ENCODE results near the gene EIF4G1. TPM values are rescaled to one million over a fixed set of nuclear protein-coding genes. Genes with fewer than 3 reads are reported as not detected.

EIF4G1 gene
- total and polyA plus RNA-seq, 2 donors (not counting 3 experiments of a cell fraction or from before 2014, with no cell fraction given) = 355 to 532 TPM

- DNase-seq (ENCODE audit: low read depth, low spot score) = no peak
These were observed 68.8 kb downstream of the EIF4G1 start for GRCh38 chr3:184383033-184383740.

More at GRCh38 chr3:184383033-184383740, 68.8 kb downstream of the EIF4G1 start:
- Histone ChIP-seq H3K27me3 (ENCODE audit: control insufficient read depth in 2 of 2, insufficient read depth in 2 of 2, low read length in 2 of 2) (peaks cover 32 to 41% of the 10 kb centered on the region in 2 experiments), H4K20me1 (replicated peaks; ENCODE audit: control insufficient read depth, extremely low read depth, insufficient read depth, low read length) (no peaks in the 10 kb centered on the region), H3K36me3 (ENCODE audit: control insufficient read depth in 2 of 2, extremely low read depth in 1 of 2, insufficient read depth in 2 of 2, low read length in 2 of 2) (no peaks in the 10 kb centered on the region), H2AFZ (ENCODE audit: low read depth, low read length) (no peak overlapping the region), H3K27ac (ENCODE audit: insufficient read depth, low read depth, low read length) (no peak overlapping the region), H3K4me3 (replicated peaks in 1 of 3; ENCODE audit: insufficient read depth in 1 of 3, low read depth in 1 of 3, low read length in 3 of 3) (no peak overlapping the region), H3K9me3 (replicated peaks; ENCODE audit: control insufficient read depth, insufficient read depth, low read length) (no peaks in the 10 kb centered on the region), H3K9me1 (replicated peaks; ENCODE audit: control insufficient read depth, extremely low read depth, insufficient read depth, low read length) (no peaks in the 10 kb centered on the region), H3K9ac (replicated peaks; ENCODE audit: extremely low read depth, insufficient read depth, low read length) (no peak overlapping the region), H3K4me1 (ENCODE audit: control insufficient read depth, extremely low read depth, insufficient read depth, low read length) (peaks cover 10% of the 10 kb centered on the region), H3K79me2 (ENCODE audit: control insufficient read depth, insufficient read depth, low read length) (no peaks in the 10 kb centered on the region), H3K4me2 (ENCODE audit: insufficient read depth, low read length) (no peak overlapping the region)
- CTCF ChIA-PET = interaction anchor here (0.7 to 6.9 kb wide), 4 partner anchors 11 to 157 kb away, joined by 3 to 52 read pairs (median 4); no protein-coding TSS in a partner anchor
- no peak for FAIRE-seq
- TF ChIP-seq POLR2AphosphoS5 (IDR thresholded peaks at IDR 0.05; ENCODE audit: insufficient read depth, low read depth, low read length) (no peak), JUN (IDR thresholded peaks at IDR 0.05; ENCODE audit: borderline replicate concordance, insufficient read depth, insufficient read length, low read depth) (no peak), CTCF (IDR thresholded peaks at IDR 0.05; ENCODE audit: extremely low read depth in 1 of 2, insufficient read depth in 1 of 2, low read depth in 1 of 2, low read length in 2 of 2) (no peak), MAX (IDR thresholded peaks at IDR 0.05; ENCODE audit: insufficient read depth, insufficient read length) (no peak), FOS (IDR thresholded peaks at IDR 0.05; ENCODE audit: borderline replicate concordance, insufficient read depth, low read length) (no peak), GATA2 (IDR thresholded peaks at IDR 0.05; ENCODE audit: insufficient read depth, insufficient read length, low read depth, low read length) (no peak), POLR2A (IDR thresholded peaks at IDR 0.05; ENCODE audit: low read depth, low read length) (no peak), MYC (IDR thresholded peaks at IDR 0.05; ENCODE audit: low read depth, low read length) (no peak), EZH2 (IDR thresholded peaks at IDR 0.05; ENCODE audit: borderline replicate concordance, low read depth, low read length, severe bottlenecking) (no peak)
- dilution Hi-C loops (cut with MboI; ENCODE audit: extremely low pct_ligation_motif_present, low sequenced_read_pairs) (no loop called here), intact Hi-C loops (cut with micrococcal nuclease) (loop anchor here (5.0 kb wide), 1 partner anchor 361 kb away; no protein-coding TSS in a partner anchor)
- POLR2A ChIA-PET = no interaction called here
- BruUV-seq (replicated peaks) = no TSS peak
